Endothelial cell of umbilical vein (primary cell): ENCODE measurements around the gene BCAR3. TPM values are rescaled to one million over a fixed set of nuclear protein-coding genes. Genes with fewer than 3 reads are reported as not detected.

ENCODE experiments used
- BruUV-seq: library from RNA; stranded (reverse); fragments of 400-500 nt; replicated peaks from 2 replicates; lab custom pipeline; 2021; lab: Mats Ljungman, UMichigan
- CTCF ChIA-PET: fragments of 300-600, 350-600 bp; sonication (Branson Sonifier 250); formaldehyde crosslinking; loops from one replicate; lab custom pipeline; 2021; ENCODE audit warnings: antibody characterized with exemption, inconsistent platforms; lab: Charles Lee
- POLR2A ChIA-PET: fragments of 300-600, 350-600 bp; sonication (Branson Sonifier 250); formaldehyde crosslinking; loops from one replicate; lab custom pipeline; 2021; ENCODE audit warnings: antibody characterized with exemption, inconsistent platforms; lab: Charles Lee
- DNase-seq: peaks from one replicate; pipeline ENCODE4 v3.0.0-alpha.2; 2011; ENCODE audit warnings: low read depth, low spot score
- FAIRE-seq: peaks from 2 replicates; lab custom pipeline; 2011; peaks lifted over from hg19 to GRCh38; lab: Jason Lieb, UNC
- H2AFZ ChIP-seq: 2 replicates; pipeline ENCODE4 v1.6.0; 2012; ENCODE audit warnings: low read depth, low read length, control low read depth, inconsistent platforms
- H3K27ac ChIP-seq: 2 replicates; pipeline ENCODE4 v1.5.1; 2011; ENCODE audit warnings: low read depth, mild to moderate bottlenecking, control low read depth, low read length, moderate library complexity; ENCODE audit not compliant: insufficient read depth
- H3K27me3 ChIP-seq, 2 experiments: 2 replicates each; pipeline versions ENCODE4 v1.6.0 to v1.6.1; 2011; ENCODE audit warnings: low read length in 2 of 2, mixed read lengths in 1 of 2; ENCODE audit not compliant: control insufficient read depth in 2 of 2, insufficient read depth in 2 of 2
- H3K36me3 ChIP-seq, 2 experiments: 2 replicates in 1 of 2; 3 replicates in 1 of 2; pipeline ENCODE4 v1.5.1; 2011; ENCODE audit warnings: low read length in 2 of 2, mild to moderate bottlenecking in 1 of 2, moderate library complexity in 1 of 2; ENCODE audit not compliant: control insufficient read depth in 2 of 2, insufficient read depth in 2 of 2; ENCODE audit errors: extremely low read depth in 1 of 2
- H3K4me1 ChIP-seq: 3 replicates; pipeline ENCODE4 v1.5.1; 2011; ENCODE audit warnings: mild to moderate bottlenecking, low read length; ENCODE audit not compliant: control insufficient read depth, insufficient read depth; ENCODE audit errors: extremely low read depth
- H3K4me2 ChIP-seq: 2 replicates; pipeline ENCODE4 v1.6.1; 2011; ENCODE audit warnings: low read length, control low read depth, mixed read lengths; ENCODE audit not compliant: insufficient read depth
- H3K4me3 ChIP-seq, 3 experiments: fragments of 200-600 bp in 1 of 3; sonication (generic), shearing (Covaris generic) in 1 of 3; replicated peaks in 1 of 3; 2 replicates each; pipeline ENCODE4 v1.5.1; 2011 to 2016; ENCODE audit warnings: control low read depth in 3 of 3, low read length in 3 of 3, mild to moderate bottlenecking in 2 of 3, inconsistent platforms in 1 of 3, low read depth in 1 of 3, moderate library complexity in 1 of 3; ENCODE audit not compliant: insufficient read depth in 1 of 3
- H3K79me2 ChIP-seq: 2 replicates; pipeline ENCODE4 v1.6.0; 2012; ENCODE audit warnings: low read length, inconsistent platforms; ENCODE audit not compliant: control insufficient read depth, insufficient read depth
- H3K9ac ChIP-seq: replicated peaks from 2 replicates; pipeline ENCODE3; 2011; ENCODE audit warnings: low read length, control low read depth; ENCODE audit not compliant: insufficient read depth; ENCODE audit errors: extremely low read depth
- H3K9me1 ChIP-seq: replicated peaks from 3 replicates; pipeline ENCODE4 v1.6.0; 2011; ENCODE audit warnings: mild to moderate bottlenecking, low read length; ENCODE audit not compliant: control insufficient read depth, insufficient read depth; ENCODE audit errors: extremely low read depth
- H3K9me3 ChIP-seq: replicated peaks from 2 replicates; pipeline ENCODE4 v1.5.1; 2012; ENCODE audit warnings: low read length, inconsistent platforms; ENCODE audit not compliant: control insufficient read depth, insufficient read depth
- H4K20me1 ChIP-seq: replicated peaks from 2 replicates; pipeline ENCODE3; 2011; ENCODE audit warnings: mild to moderate bottlenecking, low read length; ENCODE audit not compliant: control insufficient read depth, insufficient read depth; ENCODE audit errors: extremely low read depth
- EZH2 ChIP-seq: IDR thresholded peaks from 2 replicates; pipeline ENCODE4 v1.6.1; 2012; ENCODE audit warnings: borderline replicate concordance, low read depth, mild to moderate bottlenecking, moderate library complexity, low read length, inconsistent platforms; ENCODE audit not compliant: severe bottlenecking
- FOS ChIP-seq: IDR thresholded peaks from 2 replicates; pipeline ENCODE4 v1.6.1; 2011; ENCODE audit warnings: mild to moderate bottlenecking, low read length, moderate library complexity, borderline replicate concordance; ENCODE audit not compliant: insufficient read depth
- GATA2 ChIP-seq: IDR thresholded peaks from 2 replicates; pipeline ENCODE4 v1.7.0; 2011; ENCODE audit warnings: low read depth, mild to moderate bottlenecking, moderate library complexity, mixed read lengths, low read length; ENCODE audit not compliant: insufficient read length, insufficient read depth
- JUN ChIP-seq: IDR thresholded peaks from 2 replicates; pipeline ENCODE4 v1.6.1; 2011; ENCODE audit warnings: borderline replicate concordance, low read depth; ENCODE audit not compliant: insufficient read length, insufficient read depth
- MAX ChIP-seq: IDR thresholded peaks from 2 replicates; pipeline ENCODE4 v1.6.1; 2011; ENCODE audit not compliant: insufficient read depth, insufficient read length
- MYC ChIP-seq: IDR thresholded peaks from one replicate; pipeline ENCODE4 v1.6.1; 2011; ENCODE audit warnings: mild to moderate bottlenecking, low read depth, low read length
- POLR2A ChIP-seq: IDR thresholded peaks from 2 replicates; pipeline ENCODE4 v1.6.1; 2012; ENCODE audit warnings: low read depth, mild to moderate bottlenecking, control low read depth, low read length
- POLR2AphosphoS5 ChIP-seq: IDR thresholded peaks from 2 replicates; pipeline ENCODE4 v1.6.1; 2012; ENCODE audit warnings: low read depth, mild to moderate bottlenecking, control low read depth, low read length, moderate library complexity; ENCODE audit not compliant: insufficient read depth
- dilution Hi-C: fragments of 300-500 bp; cut with MboI; formaldehyde crosslinking; loops from one replicate; pipeline ENCODE4 v1.15.0; 2019; ENCODE audit warnings: low sequenced_read_pairs; ENCODE audit not compliant: extremely low pct_ligation_motif_present
- intact Hi-C: fragments of 100-400 bp; cut with micrococcal nuclease; formaldehyde crosslinking; loops from one replicate; pipeline ENCODE4 v1.10.0; 2022
- polyA plus RNA-seq, 4 experiments: library from polyadenylated mRNA; depleted of rRNA in 3 of 4; stranded (reverse) in 3 of 4; unstranded in 1 of 4; fragments of >200 nt; gene quantifications; 2 replicates each; pipeline versions ENCODE4 v1.2.1 to v1.2.3, GENCODE V29; 2011 to 2012; ENCODE audit warnings: missing spikeins in 1 of 4
- total RNA-seq: library from RNA; stranded (reverse); gene quantifications from 2 replicates; pipeline ENCODE4 v1.2.3, GENCODE V29; 2021
- TF ChIP-seq, protein P1 (sequence below), 2 donors: IDR thresholded peaks; 1 replicate in 1 of 2; 2 replicates in 1 of 2; pipeline ENCODE4 v1.5.1; 2011; ENCODE audit warnings: low read length in 2 of 2, mild to moderate bottlenecking in 2 of 2, moderate library complexity in 2 of 2, control low read depth in 1 of 2, inconsistent platforms in 1 of 2, low read depth in 1 of 2; ENCODE audit not compliant: insufficient read depth in 1 of 2; ENCODE audit errors: extremely low read depth in 1 of 2

BCAR3 gene
- total and polyA plus RNA-seq, 2 donors (not counting 3 experiments of a cell fraction or from before 2014, with no cell fraction given): 17.5 to 32.9 TPM

DNA sequence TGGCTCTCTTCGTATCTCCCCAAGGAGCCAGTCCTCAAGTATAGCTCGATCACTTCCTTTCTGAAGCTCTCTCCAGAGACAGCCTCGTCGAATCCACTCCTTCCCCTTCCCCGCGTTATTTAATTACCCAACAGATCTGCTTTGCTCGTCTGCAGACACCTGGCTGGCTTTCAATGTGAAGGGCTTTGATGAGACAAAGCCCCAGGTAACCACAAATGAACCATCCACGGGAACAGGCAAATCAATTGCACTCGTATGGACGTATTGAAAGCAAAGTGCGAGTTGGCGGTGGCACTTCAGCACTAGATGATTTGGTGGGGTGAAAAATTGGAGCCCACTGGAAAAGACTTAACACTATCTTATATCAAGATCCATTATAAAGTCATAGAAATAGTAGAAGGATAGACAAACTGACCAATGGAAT lies 364 bp upstream of the BCAR3 start:
- peak overlapping the region; percentile 55 to 80 (median 72) for H3K4me3 ChIP-seq
- peaks cover 34% of the 10 kb centered on the region for H3K4me1 ChIP-seq
- dilution Hi-C loops (no loop called here), intact Hi-C loops (loop anchor here (1.0 to 5.0 kb wide), 2 partner anchors 11 to 40 kb away; no protein-coding TSS in a partner anchor)
- H3K9me3 ChIP-seq: no peaks in the 10 kb centered on the region
- H3K27ac ChIP-seq: peak overlapping the region; percentile 84
- POLR2A ChIA-PET: no interaction called here
- CTCF ChIA-PET: interaction anchor here (0.8 to 5.7 kb wide), 18 partner anchors 9 to 163 kb away, joined by 3 to 122 read pairs (median 5); no protein-coding TSS in a partner anchor
- H3K9ac ChIP-seq: peak overlapping the region; percentile 97
- H2AFZ ChIP-seq: peak overlapping the region; percentile 76
- no peak for FAIRE-seq
- TF ChIP-seq MAX (no peak), EZH2 (no peak), GATA2 (no peak), JUN (no peak), POLR2A (no peak)
- H3K79me2 ChIP-seq: peaks cover 50% of the 10 kb centered on the region
- no TSS peak for BruUV-seq
- no peaks in the 10 kb centered on the region for H4K20me1 ChIP-seq
- H3K36me3 ChIP-seq: peaks cover 0 to 4% of the 10 kb centered on the region in 2 experiments
- peak overlapping the region; percentile 82 for H3K4me2 ChIP-seq
- DNase-seq: no peak
- no peaks in the 10 kb centered on the region for H3K9me1 ChIP-seq
- no peaks in the 10 kb centered on the region for H3K27me3 ChIP-seq

DNA sequence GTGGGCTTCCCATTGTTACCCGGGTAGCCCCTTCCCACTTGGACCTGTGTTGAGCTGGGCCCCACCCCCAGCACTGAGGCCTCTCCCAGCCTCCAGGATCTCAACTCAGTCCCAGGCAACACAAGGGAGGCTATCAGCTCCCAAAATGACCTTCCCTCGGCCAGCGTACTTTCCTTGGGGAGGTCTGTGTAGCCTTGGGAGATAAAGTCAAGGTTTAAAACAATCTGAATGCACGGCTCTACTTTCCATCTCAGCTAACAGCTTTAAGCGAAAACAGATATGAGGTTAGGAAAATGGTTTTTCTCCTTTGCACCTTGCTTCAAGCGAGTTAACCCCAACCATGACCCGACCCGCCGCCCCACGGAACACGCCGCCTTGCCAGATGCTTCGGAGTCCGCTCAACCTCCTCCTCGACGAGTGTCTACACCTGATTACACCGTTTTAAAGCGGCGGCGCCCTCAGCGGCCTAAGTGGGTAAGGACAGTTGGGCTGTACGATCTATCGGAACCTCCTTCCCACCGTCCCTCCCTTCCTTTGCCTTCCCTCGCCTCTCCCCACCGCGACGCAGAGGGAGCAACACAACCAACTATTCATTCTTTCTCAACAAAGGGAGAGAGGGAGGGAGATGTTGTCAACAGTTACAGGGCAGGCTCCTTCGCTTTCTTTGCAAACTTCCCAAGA lies 1.1 kb downstream of the BCAR3 start:
- dilution Hi-C loops (no loop called here), intact Hi-C loops (loop anchor here (1.0 to 5.0 kb wide), 6 partner anchors 8 to 167 kb away; no protein-coding TSS in a partner anchor)
- Histone ChIP-seq H3K27ac (peak overlapping the region; percentile 84), H3K9ac (peak overlapping the region; percentile 97), H3K4me1 (peaks cover 46% of the 10 kb centered on the region), H3K4me2 (peak overlapping the region; percentile 82), H3K9me3 (no peaks in the 10 kb centered on the region), H4K20me1 (peaks cover under 1% of the 10 kb centered on the region), H3K79me2 (peaks cover 65% of the 10 kb centered on the region), H2AFZ (no peak overlapping the region), H3K36me3 (peaks cover 0 to 4% of the 10 kb centered on the region in 2 experiments), H3K4me3 (peak overlapping the region; percentile 55 to 80 (median 72)), H3K9me1 (no peaks in the 10 kb centered on the region), H3K27me3 (no peaks in the 10 kb centered on the region)
- peak; percentile 26 for FAIRE-seq
- CTCF ChIA-PET: interaction anchor here (1.0 to 5.7 kb wide), 9 partner anchors 11 to 164 kb away, joined by 3 to 122 read pairs (median 11); no protein-coding TSS in a partner anchor
- POLR2A ChIA-PET: no interaction called here
- no TSS peak for BruUV-seq
- peak; percentile 89 for DNase-seq
- TF ChIP-seq FOS (no peak), POLR2AphosphoS5 (peak; percentile 32), EZH2 (no peak), MYC (no peak), GATA2 (no peak), JUN (no peak), POLR2A (peak; percentile 62), MAX (no peak)
- TF ChIP-seq, protein P1, sequence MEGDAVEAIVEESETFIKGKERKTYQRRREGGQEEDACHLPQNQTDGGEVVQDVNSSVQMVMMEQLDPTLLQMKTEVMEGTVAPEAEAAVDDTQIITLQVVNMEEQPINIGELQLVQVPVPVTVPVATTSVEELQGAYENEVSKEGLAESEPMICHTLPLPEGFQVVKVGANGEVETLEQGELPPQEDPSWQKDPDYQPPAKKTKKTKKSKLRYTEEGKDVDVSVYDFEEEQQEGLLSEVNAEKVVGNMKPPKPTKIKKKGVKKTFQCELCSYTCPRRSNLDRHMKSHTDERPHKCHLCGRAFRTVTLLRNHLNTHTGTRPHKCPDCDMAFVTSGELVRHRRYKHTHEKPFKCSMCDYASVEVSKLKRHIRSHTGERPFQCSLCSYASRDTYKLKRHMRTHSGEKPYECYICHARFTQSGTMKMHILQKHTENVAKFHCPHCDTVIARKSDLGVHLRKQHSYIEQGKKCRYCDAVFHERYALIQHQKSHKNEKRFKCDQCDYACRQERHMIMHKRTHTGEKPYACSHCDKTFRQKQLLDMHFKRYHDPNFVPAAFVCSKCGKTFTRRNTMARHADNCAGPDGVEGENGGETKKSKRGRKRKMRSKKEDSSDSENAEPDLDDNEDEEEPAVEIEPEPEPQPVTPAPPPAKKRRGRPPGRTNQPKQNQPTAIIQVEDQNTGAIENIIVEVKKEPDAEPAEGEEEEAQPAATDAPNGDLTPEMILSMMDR (IDR thresholded peaks at IDR 0.05; ENCODE audit: extremely low read depth in 1 of 2, insufficient read depth in 1 of 2, low read depth in 1 of 2, low read length in 2 of 2): peak; percentile 38 to 70
